NCI-H1417 treated with DMSO at 0.1 percent for 48 hours (cell line): ENCODE results near the gene CMTM1.
"Not testable (repeated sequence)": the region's sequence is repeated elsewhere in the genome, so short reads cannot be mapped to it uniquely, and the experiment has no call there.

ENCODE experiments used
- DNase-seq: peaks from one replicate; lab custom pipeline; 2025; lab: John Stamatoyannopoulos, UW

The CMTM1 gene

DNA sequence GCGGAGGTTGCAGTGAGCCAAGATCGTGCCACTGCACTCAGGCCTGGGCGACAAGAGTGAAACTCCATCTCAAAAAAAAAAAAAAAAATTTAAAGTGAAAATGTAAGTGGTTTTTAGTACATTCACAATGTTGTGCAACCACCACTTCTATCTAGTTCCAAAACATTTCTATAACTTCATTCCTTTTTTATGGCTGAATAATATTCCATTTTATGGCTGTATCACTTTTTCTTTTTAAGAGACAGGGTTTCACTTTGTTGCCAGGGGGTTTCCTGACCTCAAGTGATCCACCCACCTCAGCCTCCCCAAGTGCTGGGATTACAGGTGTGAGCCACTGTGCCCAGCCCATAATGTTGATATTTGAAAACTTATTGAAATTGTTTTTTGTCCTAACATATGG lies 26.6 kb downstream of the CMTM1 start:
- no peak for DNase-seq

DNA sequence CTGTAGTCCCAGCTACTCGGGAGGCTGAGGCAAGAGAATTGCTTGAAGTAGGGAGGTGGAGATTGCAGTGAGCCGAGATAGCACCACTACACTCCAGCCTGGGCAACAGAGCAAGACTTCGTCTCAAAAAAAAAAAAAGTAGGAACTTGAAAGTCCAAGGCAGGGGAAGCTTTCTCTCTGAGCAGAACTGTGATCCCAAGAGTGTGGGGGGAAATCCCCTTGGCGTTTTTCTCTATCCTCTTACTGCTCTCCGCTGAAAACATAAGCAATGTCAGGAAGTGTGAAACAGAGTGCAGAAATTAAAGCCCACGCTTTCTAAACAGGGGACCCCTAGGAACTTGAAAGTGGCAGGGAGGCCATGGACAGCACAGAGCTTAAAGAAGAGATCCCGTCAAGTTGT lies 28.5 kb downstream of the CMTM1 start:
- no peak for DNase-seq

DNA sequence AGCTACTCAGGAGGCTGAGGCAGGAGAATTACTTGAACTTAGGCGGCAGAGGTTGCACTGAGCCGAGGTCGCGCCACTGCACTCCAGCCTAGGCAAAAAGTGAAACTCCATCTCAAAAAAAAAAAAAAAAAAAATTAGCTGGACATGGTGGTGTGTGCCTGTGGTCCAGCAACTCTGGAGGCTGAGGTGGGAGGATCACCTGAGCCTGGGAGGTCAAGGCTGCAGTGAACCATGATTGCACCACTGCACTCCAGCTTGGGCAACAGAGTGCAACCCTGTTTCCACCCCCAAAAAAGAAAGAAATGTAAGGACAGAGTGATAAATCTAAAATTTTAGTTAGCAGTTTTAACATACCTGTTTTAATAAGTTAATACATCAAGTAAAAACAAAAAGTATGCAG lies 30.3 kb downstream of the CMTM1 start:
- DNase-seq, result not testable (repeated sequence)

DNA sequence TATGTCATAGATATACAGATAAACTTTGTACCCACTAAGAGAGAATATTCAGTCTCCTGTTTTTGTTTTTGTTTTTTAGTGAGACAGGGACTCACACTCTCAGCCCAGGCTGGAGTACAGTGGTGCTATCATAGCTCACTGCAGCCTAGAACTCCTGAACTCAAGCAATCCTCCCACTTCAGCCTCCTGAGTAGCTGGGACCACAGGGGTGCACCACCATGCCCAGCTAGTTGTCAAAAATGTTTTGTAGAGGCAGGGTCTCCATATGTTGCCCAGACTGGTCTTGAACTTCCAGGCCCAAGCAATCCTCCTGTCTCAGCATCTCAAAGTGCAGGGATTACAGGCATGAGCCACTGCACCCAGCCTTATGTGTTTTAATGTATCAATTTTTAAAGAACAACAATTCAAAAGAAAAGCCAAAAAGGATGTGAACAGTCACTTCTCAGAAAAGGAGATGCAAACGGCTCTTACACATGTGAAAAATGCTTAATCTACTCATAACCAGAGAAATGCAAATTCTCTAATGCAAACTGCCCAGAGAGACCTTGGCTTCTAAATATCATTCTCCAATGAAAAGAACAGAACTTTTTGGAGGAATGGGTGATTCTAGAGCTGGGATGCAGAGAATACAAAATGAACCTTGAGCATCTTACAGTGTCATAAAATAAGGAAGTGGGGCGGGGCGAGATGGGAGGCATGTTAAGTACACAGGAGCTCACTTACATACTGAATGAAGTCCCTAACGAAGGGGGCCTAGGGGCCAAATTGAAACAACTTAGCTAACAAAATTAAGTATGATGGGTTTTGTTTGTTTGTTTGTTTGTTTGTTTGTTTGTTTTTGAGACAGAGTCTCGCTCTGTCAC lies 31.0 kb downstream of the CMTM1 start:
- DNase-seq, result no peak

DNA sequence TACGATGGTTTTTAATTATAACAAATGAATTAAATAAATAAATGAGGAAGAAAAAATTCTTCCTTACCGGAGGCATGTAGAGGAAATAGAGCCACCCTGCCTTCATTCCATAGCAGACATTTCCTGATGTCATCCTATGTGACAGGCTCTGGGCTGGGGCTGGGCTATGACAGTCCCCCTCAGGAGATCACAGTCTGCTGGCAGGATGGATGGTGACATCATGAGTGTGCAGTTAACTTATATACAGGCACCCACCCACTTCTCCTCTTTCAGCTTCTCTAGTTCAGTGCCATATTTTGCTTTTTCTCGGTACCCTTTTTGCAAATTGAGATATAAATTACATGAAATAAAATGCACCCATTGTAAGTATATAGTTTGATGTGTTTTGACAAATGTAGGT lies 31.9 kb downstream of the CMTM1 start:
- DNase-seq, result no peak

DNA sequence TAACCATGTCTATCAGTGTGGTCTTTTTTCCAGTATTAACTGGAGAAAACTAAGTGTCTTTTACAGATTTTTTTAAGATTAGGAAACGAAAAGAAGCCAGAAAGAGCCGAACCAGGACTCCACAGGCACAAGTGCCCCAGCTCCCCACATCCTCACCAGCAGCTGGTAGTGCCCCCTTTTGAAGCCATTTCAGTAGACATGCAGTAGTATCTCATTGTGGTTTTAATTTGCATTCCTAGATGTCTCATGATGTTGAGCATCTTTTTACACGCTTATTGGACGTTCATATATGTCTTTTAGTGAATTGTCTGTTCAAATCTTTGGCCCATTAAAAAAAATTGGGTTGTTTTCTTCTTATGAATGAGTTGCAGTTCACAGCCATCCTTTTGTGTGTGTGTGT lies 33.5 kb downstream of the CMTM1 start:
- no peak for DNase-seq

DNA sequence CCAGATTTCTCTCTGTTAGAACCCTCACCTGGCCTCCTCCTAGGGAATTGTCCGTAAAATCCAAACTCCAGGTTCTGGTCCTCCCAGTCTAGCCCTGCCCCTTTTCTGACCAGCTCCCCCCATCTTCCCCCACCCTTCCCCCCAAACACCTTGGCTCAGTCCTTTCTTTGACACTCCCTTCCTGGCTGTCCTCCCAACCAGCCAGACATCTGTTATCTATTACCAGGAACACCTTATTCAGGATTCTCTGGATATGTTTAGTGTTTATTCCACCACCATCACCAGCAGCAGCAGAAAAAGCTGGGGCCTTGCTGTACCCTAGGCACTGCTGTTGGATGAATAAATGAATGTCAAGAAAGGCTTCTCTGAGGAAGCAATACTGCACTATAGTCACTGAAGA lies 34.2 kb downstream of the CMTM1 start:
- no peak for DNase-seq

DNA sequence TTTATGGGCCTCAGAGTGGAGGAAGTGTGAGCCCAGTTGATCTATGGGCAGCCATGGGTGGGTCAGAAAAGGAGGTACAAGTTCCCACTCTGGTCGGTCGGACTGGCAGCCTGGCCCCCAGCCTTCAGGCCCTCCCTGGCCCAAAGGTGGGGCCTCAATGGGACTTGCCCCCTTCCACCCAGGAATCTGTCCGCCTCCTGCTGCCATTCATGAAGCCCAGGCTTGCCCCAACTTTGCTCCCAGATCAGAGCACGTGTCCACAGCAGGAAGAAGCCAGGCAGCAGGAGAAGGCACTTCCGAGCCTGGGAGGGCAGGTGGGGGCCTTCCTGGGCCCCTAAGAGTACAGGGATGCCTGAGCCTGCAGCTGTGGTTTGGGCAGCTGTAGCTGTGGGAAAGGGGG lies 35.2 kb downstream of the CMTM1 start:
- no peak for DNase-seq

DNA sequence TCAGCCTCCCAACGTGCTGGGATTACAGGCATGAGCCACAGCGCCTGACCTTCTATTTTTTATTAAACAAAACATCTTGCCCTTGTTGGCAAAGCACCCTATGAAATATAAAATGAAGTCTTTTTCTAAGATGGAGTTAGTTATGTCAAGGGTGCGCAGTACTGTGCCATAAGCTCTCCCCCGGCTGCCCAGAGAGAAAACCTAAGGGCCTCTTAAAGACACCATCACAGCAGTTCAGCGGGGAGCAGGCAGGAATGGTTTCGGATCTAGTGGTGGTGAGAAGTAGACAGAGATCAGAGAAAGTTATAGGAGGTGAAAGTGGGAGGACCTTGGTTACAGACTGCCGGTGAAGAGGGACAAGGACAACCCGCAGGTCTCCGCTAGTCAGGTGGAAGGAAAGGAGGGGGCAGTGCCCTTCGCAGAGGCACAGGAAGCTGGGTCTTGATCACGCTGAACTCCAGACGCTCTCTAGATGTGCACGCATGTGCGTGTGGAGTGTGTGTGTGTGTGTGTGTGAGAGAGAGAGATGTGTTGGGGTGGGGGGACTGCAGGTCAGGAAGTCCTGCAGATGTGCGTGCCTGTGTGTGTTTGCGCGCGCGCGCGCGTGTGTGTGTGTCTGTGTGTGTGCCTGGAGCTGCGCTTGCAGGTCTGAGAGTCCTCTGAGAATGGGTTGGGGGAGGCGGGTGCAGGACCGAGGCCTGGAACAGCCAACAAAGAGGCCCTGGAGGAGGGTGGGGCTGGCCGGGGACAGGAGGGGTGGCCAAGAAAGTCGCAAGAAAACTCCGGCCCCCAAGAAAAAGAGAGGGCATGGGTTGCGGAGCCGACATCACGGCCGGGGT lies 37.5 kb downstream of the CMTM1 start:
- peak; percentile 12 for DNase-seq

DNA sequence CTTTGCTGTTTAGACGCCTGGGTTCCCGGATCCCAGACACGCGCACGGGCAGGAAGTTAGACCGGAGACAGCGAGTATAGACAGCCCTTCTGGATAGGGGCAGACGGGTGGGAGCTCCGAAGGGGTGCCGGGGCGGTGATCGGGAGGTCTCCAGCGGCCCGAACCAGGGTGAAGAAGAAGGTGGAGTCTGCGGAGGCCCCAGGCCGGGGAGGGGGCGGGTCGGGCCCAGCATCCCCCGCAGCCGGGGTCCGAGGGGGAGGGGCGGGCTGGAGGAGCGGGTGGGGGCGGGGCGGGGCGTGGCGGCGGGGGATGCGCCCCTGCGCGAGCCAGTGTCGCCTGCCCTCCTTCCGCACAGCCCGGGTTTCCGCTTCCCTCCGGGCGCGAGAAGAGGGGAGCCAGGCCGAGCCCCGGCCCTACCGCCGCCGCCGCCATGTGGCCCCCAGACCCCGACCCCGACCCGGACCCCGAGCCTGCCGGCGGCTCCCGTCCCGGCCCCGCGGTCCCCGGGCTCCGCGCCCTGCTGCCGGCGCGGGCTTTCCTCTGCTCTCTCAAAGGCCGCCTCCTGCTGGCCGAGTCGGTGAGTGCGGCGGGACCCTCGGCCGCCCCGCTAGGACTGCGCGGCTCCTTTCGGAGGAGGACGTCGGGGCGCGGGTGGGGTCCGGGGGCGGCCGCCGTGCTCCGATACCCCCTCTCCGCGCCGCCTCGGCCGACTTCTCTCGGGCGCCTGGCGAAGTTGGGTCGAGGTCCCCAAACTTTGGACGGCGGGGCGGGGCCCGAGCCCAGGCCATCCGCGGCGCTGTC lies 38.3 kb downstream of the CMTM1 start, which contains the start of gene CMTM3:
Gene CMTM3 (plus strand): TSS at position 329 of the 801 bp plus-strand sequence. CDS start 102 bp downstream, at position 431.
- DNase-seq, result no peak

DNA sequence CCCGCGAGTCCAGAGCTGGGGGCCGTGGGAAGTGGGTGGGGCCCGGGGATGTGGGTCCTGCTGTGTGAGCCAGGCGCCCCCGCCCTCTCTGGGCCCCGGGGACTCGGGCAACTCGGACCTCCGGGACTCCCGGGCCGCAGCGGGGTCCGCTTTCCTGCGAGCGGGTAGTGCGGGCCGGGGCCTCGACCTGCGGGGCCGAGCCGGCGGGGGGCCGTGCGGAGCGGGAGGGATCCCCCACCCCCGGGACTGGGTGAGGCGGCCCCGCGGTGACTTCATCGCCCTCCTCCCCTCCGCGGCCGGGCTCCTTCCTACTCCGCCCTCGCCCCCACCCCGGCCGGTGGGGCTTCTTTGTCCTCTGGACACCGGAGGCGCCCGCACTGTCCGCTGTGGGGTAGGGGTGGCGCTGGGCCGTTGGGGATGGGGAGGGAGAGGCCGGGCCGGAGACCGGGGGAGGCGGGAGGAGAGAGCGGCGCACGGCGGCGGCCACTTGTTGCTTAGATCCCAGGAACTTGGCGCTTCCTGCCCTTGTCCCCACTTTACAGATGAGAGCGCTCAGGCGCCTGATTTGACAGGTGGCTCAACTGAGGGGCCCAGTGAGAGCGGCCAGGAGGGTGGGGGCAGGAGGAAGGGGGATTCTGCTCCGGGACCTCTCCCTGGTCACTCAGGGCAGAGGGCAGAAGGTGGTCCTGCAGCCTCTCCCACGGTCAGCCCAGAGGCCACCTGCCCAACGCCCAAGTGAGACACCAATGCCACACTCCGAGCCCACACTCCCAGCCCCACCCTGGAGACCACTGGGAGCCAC lies 39.1 kb downstream of the CMTM1 start:
- no peak for DNase-seq

DNA sequence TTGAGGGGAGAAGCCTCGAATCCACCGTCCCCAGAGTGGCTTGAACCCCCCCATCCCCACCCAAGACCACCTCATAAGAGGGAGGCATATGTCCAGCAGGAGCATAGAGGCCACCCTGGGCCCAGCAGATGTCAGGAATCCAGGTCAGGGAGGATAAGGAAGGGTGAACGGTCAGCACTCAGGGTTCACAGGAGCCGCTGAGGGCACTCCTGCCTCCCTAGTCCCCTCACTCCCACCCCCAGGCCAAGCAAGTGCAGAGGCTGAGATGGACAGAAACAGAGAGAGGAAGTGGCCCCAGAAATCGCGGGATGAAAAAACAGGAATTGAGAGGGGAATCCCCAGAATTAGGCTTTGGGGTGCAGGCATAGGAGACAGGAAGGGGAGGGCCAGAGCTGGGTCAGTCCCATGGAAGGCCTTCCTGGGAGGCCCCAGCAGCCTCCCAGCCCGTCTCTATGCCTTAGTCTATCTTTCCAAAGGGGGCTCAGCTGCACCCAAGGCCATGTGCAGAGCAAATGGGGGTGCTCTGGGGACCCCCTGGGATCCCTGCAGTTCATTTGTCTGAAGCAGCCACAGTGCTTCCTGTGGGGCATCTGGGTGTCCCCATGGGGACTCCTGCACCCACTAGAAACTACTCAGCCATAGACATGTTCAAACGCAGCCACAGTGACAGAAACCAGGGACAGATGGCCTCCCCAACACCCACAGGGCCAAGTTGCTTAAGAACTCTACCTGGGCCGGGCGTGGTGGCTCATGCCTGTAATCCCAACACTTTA lies 39.9 kb downstream of the CMTM1 start:
- no peak for DNase-seq

DNA sequence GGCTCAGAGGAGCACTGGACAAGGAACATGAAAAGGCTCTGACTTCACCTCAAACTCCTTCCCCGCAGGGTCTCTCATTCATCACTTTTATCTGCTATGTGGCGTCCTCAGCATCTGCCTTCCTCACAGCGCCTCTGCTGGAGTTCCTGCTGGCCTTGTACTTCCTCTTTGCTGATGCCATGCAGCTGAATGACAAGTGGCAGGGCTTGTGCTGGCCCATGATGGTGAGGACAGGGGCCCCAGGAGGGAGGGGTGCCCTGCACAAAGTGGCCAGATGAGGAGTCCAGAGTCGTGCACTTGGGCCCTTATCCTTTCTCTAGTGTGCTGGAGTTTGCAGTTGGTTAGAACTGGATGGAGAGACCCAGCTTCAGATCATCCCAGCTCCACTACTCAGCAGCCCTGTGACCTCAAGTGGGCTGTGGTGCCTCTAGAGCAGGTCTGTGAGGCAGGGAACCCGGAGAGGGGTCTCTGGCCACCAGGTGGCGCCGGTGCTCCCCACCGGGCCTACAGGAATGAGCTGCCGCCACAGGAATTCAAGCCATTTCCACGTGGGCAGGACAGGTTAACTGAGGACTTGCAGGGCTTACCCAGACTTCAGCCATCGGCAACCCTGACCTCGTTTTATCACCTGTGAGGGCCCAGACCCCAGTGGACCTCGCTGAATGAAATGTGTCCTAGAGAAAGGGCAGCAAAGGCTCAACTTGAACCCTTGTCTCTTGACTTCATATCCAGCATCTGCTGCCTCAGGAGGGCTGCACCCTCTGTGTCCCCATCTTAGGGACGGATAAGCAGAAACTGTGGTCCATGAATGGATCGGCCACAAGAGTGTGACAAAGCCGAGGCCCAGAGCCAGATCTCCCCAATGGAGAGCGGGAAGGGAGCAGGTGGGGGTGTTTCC lies 42.3 kb downstream of the CMTM1 start:
- no peak for DNase-seq

DNA sequence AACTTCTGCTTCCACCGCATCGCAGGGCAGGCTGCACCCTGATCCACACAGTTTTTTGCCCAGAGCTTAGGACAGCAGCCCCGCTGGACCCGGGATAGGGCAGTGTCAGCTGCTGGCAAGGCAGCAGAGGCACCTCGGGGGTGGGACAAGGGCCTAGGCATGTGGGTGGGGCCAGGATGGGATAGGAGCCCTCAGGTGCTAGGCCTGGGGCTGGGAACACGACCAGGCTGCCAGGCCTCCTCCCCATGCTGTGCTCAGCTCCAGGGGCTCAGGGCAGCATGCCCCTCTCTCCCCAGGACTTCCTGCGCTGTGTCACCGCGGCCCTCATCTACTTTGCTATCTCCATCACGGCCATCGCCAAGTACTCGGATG lies 42.9 kb downstream of the CMTM1 start:
- no peak for DNase-seq

DNA sequence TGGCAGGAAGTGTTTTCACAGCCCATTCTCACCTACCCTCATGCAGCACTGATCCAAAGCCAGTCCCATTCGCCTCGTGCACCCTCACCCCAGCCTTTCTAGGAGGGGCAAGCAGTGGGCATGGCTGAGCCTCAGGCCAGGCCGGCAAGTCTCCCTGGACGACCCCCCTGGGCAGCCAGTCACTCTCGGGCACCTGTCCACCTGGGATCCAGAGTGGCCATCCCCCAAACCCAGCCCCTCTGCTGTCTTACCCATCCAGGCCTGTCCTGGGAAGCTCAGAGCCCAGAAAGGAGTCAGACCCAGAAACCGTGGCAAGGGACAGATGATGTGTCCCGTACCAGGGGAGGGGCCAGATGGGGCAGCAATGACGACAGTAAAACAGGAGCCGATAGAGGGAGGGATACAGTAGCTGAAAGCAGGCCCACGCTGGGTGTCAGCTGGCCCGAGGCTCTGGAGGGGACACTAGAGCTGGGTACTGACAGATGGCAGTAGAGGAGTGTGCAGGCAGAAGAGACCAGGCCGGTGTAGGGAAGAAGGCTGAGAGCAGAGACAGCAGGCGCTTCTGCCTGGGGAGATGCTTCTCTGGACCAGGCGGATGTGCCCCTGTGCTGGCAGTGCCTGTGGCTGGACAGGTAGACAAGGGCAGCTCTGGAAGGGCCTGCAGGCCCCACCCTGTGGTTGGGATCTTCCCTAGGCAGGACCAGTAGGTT lies 44.0 kb downstream of the CMTM1 start:
- DNase-seq, result no peak

DNA sequence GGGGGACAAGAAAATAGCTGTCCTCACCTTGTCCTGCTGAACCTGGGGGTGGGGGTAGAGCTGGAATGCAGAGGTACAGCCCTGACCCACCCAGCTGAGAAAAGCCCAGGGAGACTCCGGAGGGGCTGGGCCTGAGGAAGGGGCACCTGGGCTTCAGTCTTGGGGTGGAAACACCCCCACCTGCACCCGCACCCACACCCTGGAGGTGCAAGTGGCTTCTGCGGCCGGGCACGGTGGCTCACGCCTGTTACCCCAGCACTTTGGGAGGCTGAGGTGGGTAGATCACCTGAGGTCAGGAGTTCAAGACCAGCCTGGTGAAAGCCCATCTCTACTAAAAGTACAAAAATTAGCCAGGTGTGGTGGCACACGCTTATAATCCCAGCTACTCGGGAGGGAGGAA lies 45.7 kb downstream of the CMTM1 start:
- DNase-seq, result not testable (repeated sequence)

DNA sequence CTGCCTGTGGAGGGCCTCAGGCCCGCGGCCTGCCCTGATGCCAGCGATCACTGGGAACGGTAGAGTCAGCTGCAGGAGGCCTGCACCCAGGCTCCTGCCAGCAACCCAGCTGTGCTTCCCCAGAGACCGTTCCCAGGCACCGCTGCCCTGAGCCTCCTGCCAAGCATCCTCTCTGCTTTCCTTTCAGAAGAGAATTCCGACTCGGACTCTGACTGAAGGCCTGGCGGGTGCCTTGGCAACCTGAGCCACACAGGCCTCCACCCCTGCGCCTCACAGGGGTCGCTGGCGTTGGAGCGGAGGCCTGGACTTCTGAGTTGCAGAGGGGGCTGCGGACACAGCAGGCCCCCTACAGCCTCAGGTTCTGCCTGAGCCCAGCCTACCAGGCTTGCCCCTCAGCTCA lies 46.2 kb downstream of the CMTM1 start:
- no peak for DNase-seq

DNA sequence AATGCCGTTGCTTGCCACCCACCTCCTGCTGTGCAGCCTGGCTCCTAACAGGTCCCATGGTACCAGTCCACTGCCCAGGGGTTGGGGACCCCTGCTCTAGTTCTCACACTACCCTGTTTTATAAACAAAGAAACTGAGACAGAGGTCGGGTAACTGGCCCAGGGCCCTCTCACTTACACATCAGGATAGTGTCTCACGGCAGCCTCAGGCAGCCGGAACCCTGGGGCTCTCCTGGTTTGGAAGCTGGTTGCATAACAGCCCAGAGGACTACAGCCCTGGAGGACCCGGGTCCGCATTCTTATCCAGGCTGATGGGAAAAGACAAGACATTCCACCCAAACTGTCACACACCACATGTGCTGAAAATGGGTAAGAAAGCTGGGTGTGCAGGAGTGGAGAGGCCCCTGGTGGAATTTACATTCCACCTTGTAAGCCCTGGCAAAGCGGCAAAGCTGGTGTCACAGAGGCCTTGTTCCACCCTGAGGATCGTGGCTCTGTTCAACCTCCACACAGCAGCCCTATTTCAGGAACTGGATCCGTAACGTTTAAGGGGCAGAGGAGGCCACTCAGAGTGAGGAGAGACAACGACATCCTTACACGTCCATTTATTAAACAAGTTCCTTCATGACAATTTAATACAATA lies 48.0 kb downstream of the CMTM1 start:
- no peak for DNase-seq

DNA sequence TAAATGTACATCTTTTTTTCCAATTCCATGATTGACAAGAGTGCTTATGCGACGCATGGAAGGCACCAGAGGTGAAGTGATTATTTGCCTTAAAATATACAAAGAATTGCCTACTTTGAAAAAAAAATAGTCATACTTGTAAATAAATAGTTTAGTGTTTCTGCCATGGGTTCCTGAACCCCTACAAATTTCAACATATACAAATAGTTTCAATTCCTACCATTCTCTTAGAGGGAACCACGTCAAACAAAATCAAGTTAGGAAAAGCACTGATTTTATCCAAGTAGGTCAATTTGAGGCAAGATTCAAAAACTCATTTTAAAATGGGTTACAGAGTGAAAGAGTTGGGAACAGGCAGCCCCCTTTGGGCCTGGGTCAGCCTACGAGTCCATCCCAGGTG lies 49.9 kb downstream of the CMTM1 start:
- no peak for DNase-seq
